ENCODE data around the gene PLEKHM1.
"Not testable (repeated sequence)": the region's sequence is repeated elsewhere in the genome, so short reads cannot be mapped to it uniquely, and the experiment has no call there.

The PLEKHM1 gene

GRCh38 chr17:45490615-45491433 lies at the start of gene PLEKHM1:
TSS of gene PLEKHM1 (minus strand) at chr17:45490721. CDS start at chr17:45482484, 8,237 bp downstream.
- DNase-seq = peak; percentile 86

- DNase-seq = not testable (repeated sequence)
Measured at GRCh38 chr17:45538168-45538567, 47.6 kb upstream of the PLEKHM1 start.

- not testable (repeated sequence) for DNase-seq
Measured at GRCh38 chr17:45506072-45506471, 15.6 kb upstream of the PLEKHM1 start.

GRCh38 chr17:45505183-45505582 lies 14.7 kb upstream of the PLEKHM1 start:
- DNase-seq = not testable (repeated sequence)

- not testable (repeated sequence) for DNase-seq
Measured at GRCh38 chr17:45501092-45501707, 10.7 kb upstream of the PLEKHM1 start.

- not testable (repeated sequence) for DNase-seq
Measured at GRCh38 chr17:45500478-45500877, 10.0 kb upstream of the PLEKHM1 start.

GRCh38 chr17:45499208-45499607 lies 8.7 kb upstream of the PLEKHM1 start:
- DNase-seq = not testable (repeated sequence)

- not testable (repeated sequence) for DNase-seq
Measured at GRCh38 chr17:45498377-45498776, 7.9 kb upstream of the PLEKHM1 start.

- not testable (repeated sequence) for DNase-seq
Measured at GRCh38 chr17:45497449-45497848, 6.9 kb upstream of the PLEKHM1 start.

- DNase-seq = not testable (repeated sequence)
Measured at GRCh38 chr17:45496507-45496906, 6.0 kb upstream of the PLEKHM1 start.

GRCh38 chr17:45494556-45494955 lies 4.0 kb upstream of the PLEKHM1 start:
- not testable (repeated sequence) for DNase-seq

GRCh38 chr17:45492156-45492555 lies 1.6 kb upstream of the PLEKHM1 start:
- DNase-seq = not testable (repeated sequence)

GRCh38 chr17:45490198-45490597 lies 323 bp downstream of the PLEKHM1 start:
- DNase-seq = peak; percentile 32

GRCh38 chr17:45487704-45488103 lies 2.8 kb downstream of the PLEKHM1 start:
- DNase-seq = peak; percentile 52

- DNase-seq = not testable (repeated sequence)
Measured at GRCh38 chr17:45483591-45484216, 6.8 kb downstream of the PLEKHM1 start.

GRCh38 chr17:45483177-45483576 lies 7.3 kb downstream of the PLEKHM1 start:
- not testable (repeated sequence) for DNase-seq

GRCh38 chr17:45482317-45482716 lies 8.2 kb downstream of the PLEKHM1 start:
- DNase-seq = not testable (repeated sequence)

- DNase-seq = not testable (repeated sequence)
Measured at GRCh38 chr17:45475436-45475835, 15.1 kb downstream of the PLEKHM1 start.

GRCh38 chr17:45472249-45472648 lies 18.3 kb downstream of the PLEKHM1 start:
- not testable (repeated sequence) for DNase-seq

GRCh38 chr17:45469204-45469563 lies 21.3 kb downstream of the PLEKHM1 start:
- not testable (repeated sequence) for DNase-seq

GRCh38 chr17:45468293-45469203 lies 22.0 kb downstream of the PLEKHM1 start:
- DNase-seq = not testable (repeated sequence)
